HFF-Myc (cell line): ENCODE results near the gene CD3D.

ENCODE experiments used
- DNase-seq: peaks from one replicate; pipeline ENCODE4 v3.0.0-alpha.2; 2011; ENCODE audit warnings: low read depth; ENCODE audit errors: extremely low read depth
- H3K4me3 ChIP-seq: replicated peaks from 2 replicates; pipeline ENCODE4 v1.5.1; 2011; ENCODE audit warnings: low read depth, mild to moderate bottlenecking, control low read depth, low read length
- CTCF ChIP-seq: IDR thresholded peaks from 2 replicates; pipeline ENCODE4 v1.5.1; 2012; ENCODE audit warnings: mild to moderate bottlenecking, low read depth, low read length, control low read depth; ENCODE audit errors: missing control alignments

Gene CD3D

GRCh38 chr11:118340449-118340848 is 2.1 kb downstream of the CD3D start:
- no peak for DNase-seq
- H3K4me3 ChIP-seq = no peak overlapping the region
- TF ChIP-seq CTCF = no peak

GRCh38 chr11:118339281-118339961 is 3.1 kb downstream of the CD3D start:
- TF ChIP-seq CTCF = no peak
- DNase-seq = no peak
- no peak overlapping the region for H3K4me3 ChIP-seq

GRCh38 chr11:118338637-118339061 is 3.9 kb downstream of the CD3D start:
- no peak for DNase-seq
- TF ChIP-seq CTCF = no peak
- H3K4me3 ChIP-seq = no peak overlapping the region

GRCh38 chr11:118334745-118335144 is 7.8 kb downstream of the CD3D start:
- DNase-seq = no peak
- H3K4me3 ChIP-seq = no peak overlapping the region
- no peak for TF ChIP-seq CTCF

- no peak for TF ChIP-seq CTCF
- DNase-seq = no peak
- no peak overlapping the region for H3K4me3 ChIP-seq
These were observed 13.8 kb downstream of the CD3D start for GRCh38 chr11:118328745-118329144.

- DNase-seq = no peak
- H3K4me3 ChIP-seq = no peak overlapping the region
- no peak for TF ChIP-seq CTCF
These were observed 17.2 kb downstream of the CD3D start for GRCh38 chr11:118325283-118325682.

- H3K4me3 ChIP-seq = no peak overlapping the region
- DNase-seq = no peak
- no peak for TF ChIP-seq CTCF
These were observed 19.8 kb downstream of the CD3D start for GRCh38 chr11:118322721-118323120.
